GM21390 (cell line): Measurements from ENCODE around the gene CFAP43.
A peak's percentile ranks its signal among the peaks of the same experiment; 100 is the strongest.

Experiments used
- ATAC-seq: cut with Tn5 transposase; IDR thresholded peaks from one replicate; pipeline ENCODE4 v1.9.1; 2021; ENCODE audit not compliant: unreplicated experiment

Gene CFAP43

DNA sequence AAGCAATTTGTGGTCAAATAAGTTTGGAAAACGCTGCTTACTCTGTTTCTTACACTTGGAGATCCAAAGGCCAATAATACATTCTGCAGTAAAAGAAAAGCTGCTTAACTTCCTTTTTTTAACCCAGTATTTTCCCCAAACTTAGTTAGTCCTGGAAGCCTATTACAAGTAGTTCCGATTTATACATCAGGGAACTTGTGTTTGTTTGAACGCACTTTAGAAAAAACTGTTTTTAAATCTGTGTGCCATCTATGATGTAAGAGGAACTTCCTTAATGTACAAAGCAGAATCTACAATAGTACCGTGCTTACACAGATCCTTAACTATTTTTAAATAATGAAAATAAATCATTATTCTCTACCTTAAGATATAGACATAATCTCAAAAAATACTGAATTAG is 87.2 kb downstream of the CFAP43 start:
- ATAC-seq, result no peak

DNA sequence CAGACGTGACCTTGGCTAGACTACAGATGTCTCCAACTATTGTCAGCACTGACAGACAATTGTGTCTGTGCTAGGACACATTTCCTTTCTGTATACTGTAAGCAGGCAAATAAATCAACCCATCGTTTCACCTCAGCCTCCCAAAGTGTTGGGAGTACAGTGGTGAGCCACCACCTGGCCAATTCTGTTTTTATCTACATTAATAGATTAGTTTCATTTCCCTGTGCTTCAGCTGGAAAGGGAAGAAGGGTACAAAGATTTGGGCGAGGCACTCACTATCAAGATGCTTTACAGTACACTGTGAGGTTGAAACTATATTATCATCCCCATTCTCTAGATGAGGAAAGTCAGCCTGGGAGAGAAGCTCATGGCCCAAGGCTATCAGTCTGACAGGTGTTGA is 88.3 kb downstream of the CFAP43 start:
- no peak for ATAC-seq

DNA sequence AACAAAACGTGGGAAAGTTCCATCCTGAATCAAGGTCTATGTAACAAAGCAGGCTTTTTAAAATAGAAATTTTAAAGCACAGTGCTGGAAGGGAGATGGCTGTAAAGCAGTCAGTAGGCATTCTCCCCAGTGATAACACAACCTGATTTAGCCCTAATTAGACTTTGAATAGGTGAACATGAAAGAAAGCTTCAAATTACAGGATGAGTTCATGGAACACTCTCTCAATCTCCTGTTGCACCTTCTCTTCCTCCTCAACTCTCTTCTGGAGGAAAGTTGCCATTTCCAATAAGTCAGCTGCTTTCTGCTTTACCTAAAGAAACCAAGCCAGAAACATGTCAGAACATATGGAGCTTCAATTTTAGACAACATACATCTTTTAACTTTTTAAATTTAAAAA is 90.1 kb downstream of the CFAP43 start:
- no peak for ATAC-seq

DNA sequence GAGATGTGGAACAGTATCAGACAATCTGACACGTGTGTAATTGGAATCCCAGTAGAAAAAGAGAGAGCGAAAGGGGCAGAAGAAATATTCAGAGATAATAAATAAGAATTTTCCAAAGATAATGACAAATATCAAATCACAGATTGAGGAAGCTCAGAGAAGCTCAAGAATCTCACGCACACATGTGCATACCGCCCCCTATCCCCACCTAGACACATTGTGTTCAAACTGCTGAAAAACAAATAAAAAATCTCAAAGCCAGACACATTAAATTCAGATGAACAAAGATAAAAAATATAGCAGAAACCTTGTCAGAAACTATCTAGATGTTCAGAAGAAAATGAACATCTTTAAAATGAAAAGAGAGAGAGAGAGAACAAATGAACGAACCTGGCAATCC is 92.9 kb downstream of the CFAP43 start:
- no peak for ATAC-seq

DNA sequence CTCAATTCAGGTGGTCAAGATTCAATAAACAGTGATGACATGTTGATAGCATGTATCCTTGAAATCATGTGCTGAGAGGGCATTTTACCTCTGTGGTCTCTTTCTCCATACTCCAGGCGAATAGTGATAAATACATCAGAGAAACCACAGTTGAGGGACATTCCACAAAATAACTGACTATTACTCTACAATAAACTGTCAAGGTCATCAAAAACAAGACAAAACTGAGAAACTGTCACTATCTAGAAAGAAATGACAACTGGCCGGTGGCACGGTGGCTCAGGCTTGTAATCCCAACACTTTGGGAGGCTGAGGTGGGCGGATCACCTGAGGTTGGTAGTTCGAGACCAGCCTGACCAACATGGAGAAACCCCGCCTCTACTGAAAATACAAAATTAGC is 94.0 kb downstream of the CFAP43 start:
- no peak for ATAC-seq

DNA sequence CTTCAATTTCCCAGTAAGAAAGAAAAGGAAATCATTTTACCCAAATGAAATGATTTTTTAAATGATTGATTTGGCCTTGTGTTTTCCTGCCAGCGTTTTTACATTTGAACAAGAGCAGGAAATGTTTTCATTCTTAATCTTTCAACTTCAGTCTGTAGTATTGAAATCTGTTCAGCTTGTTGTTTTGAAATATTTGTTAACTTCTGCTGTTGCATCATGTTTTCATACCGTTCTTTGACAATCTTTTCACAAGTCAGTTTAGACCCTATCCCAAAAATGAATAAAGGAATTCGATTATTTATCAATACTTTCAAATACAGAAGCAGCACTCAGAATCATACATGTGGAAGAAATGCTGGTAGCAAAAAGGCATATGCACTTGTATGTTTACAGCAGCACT is 102.1 kb downstream of the CFAP43 start:
- ATAC-seq, result no peak

DNA sequence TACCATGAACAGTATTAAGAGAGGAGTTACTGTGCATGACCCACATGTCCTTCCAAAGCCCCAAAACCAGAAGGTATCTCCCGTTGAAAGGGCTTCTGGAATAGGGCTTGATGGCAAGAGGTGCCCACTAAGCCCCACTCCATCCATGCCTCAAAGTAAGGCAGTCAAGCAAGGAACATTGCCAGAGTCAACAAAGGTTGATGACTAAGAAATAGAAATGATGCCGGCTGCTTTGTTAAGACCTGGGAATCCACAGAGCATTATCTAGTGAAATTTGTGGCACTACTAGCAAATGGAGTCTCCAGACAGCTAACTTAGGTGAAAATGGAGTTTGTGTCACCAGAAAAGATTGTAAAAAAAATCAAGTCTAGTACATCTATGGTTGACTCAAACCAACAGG is 104.0 kb downstream of the CFAP43 start:
- no peak for ATAC-seq

DNA sequence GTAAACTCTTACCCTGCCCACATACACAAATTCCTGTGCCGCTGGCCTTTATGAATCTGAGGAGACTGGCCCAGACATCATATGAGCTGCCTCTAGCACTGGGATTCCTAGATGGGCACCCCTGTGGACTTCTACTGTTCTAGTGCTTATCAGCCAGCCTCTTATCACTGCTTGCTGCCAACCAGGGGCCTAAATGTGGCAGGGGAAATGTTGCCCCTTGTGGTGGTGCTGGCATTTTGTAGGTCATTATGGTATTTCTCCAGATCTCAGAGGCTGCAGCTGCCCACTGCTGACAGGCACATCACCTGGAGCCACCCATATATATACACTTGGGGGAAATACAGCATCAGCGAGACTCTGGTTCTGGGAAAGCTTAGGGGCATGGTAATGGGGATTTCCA is 104.8 kb downstream of the CFAP43 start:
- ATAC-seq, result no peak

DNA sequence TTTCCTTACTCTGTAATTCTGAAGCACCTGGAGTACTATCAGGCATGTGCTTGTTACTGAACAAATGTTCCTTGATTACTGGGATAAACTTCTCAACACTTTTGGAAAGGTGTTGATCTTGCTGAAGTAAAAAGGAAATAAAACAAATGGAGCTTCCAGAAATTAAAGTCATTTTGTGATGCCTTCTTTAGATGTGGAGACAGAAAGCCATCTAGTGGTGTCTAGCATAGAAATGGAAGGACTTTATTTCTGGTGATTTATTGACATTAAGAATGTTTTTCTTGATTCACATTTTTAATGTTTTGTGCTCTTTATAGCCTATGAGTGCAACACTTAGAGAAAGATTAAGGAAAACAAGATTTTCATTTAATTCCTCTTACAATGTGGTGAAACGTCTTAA is 108.8 kb downstream of the CFAP43 start:
- ATAC-seq, result no peak

DNA sequence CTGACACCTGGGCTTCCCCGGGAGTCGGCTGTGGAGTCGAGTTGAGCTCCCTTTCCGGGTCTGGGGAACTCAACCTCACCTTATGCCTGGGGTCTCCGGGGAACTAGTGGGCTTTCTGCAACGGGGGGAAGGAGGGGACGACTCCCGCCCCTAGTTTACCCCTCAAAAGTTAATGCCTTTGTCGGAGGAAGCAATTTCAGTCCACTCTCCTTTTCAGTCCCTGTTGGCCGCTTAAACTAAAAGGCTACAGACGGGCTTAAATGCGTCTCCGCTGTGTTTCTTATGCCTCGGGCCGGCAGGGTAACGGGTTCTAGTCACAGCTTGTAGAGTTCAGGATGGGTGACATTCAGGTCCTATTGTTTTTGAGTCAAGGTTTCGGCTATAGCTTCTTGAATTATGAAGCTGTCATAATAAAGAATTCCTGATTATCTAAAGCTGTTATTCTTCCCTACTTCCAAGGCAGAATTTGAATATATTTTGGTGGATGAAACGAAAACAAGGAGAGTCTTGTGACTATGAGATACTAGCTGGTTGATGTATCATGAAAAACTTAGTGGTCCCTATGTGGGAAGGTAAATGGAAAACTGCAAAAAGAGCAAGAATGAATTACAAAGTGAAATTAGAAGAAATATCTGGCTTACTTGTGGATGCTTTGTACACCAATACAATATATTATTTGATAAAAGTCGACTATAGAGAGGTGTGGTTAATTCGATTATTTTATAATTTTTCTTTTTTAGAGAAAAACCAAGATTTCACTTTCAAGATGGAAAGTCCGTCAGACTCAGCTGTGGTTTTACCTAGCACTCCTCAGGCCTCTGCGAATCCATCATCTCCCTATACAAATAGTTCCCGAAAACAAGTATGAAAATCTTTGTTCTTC is 109.7 kb downstream of the CFAP43 start:
- no peak for ATAC-seq

DNA sequence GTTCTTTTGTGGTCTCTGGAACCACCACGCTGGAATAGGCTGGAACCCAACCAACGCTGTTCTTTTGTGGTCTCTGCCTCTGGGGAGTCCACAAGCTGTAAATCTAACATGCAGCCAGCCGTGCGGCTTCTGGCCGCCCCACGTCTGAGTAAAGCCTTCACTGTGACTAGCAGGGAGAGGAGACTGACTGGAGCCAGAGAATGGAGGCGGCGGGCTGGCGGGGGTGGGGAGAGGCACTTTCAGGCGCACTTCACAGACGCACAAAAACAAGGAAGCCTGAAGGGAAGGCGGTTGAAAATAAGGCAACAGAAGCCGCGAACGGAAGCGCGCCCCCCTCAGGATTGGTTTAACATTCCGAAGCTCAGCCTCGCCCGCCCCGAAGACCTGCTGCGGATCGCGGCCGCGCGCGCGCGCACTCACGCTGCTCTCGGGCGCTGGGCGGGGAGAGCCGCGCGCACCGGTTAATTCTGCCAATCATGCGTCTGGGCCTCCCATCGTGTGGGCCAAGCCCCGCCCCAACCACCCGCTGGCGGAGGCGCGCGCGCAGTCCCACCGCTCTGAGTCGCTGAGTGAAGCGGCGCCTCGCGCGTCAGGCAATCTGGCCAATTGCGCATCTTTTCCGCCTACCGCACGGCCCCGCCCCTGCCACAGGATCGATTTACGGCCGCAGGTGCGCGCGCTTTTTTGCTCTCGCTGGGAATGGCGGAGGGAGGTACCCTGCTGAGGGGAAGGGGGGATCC is 110.5 kb downstream of the CFAP43 start, which contains the start of gene SFR1:
TSS of gene SFR1 (plus strand) at position 687 of the 740 bp plus-strand sequence. CDS start at position 700, 13 bp downstream.
- ATAC-seq, result peak; percentile 92

DNA sequence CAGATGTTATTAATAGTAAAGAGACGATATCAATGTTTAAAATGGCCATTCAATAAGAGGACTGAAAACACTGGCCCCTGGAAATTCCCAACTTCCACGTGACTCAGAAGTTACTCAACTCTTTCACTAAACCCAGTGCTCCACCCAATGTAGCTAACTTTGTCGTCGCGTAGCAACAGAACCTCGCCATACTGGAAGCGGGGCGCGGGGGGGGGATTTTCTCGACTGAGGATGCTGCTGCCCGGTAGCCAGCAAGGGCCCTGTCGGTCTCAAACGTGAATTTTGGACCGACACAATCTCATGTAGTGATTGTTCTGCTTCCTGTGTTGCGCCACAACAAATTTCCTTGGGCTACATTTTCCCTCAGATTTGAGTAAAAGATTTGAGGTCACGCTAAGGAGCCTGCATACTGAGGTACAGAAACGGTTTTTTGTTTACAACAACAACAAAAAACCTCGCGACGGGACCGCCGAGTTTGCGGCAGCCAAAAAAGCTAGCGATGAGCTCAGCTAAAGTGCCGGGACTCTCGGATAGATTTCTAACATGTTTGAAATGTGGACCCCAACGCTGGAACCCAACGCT is 111.2 kb downstream of the CFAP43 start:
- peak; percentile 25 for ATAC-seq

DNA sequence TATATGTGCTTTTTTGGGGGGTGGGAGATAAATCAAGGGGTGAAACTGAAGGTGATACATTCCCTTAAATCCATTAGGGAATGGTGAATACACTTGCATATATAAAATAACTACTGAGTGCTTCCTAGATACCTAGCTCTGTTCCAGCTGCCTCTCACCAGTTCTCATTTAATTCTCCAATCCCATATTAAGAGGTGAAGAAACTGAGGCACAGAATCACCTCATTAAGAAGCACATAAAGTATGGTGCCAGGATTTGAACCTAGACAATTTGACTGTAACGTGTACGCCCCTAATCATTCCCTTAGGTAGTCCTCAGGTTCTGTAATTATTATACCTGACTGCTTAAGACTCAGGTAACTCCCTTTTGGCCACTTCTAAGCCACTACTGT is 111.7 kb downstream of the CFAP43 start:
- no peak for ATAC-seq

DNA sequence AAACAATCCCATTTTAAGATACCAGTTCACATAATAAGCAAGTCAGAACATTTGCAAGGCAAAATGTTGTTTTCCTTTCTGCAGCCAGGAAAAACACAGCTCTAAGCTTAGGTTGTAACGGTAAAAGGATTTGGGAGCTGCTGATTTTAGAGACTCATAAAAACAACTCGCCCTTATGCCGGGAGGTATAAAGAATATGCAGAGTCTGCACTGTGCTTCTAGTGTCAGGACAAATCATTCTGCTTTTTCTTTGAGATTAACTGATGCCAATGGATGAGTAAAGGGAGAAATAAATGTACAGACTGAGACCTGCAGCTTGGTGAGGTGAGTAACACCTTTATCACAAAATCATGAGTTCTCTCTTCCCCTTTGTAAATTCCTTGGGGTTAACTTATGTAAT is 112.2 kb downstream of the CFAP43 start:
- ATAC-seq, result no peak

DNA sequence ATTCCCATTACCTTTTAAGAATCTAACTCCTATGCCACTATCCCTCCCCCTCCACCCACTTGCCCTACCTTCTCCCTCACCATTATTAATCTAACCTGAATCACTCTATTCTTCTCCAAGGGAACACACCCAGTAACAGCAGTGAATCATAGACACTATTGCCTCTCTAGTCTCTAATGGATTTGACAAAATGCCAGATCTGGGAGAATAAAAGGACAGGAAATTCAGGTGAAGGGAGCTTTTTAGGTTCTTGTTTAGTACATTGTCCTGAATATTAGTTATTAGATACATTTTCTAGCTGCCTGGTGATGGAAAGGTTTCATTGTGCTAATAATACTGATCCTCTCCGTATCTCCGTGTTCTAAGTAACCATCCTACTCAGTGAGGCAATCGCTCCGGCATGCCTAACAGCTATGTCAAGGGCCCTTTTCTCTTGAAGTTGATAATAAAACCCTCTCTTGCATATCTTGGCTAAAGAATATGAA is 114.3 kb downstream of the CFAP43 start:
- no peak for ATAC-seq

DNA sequence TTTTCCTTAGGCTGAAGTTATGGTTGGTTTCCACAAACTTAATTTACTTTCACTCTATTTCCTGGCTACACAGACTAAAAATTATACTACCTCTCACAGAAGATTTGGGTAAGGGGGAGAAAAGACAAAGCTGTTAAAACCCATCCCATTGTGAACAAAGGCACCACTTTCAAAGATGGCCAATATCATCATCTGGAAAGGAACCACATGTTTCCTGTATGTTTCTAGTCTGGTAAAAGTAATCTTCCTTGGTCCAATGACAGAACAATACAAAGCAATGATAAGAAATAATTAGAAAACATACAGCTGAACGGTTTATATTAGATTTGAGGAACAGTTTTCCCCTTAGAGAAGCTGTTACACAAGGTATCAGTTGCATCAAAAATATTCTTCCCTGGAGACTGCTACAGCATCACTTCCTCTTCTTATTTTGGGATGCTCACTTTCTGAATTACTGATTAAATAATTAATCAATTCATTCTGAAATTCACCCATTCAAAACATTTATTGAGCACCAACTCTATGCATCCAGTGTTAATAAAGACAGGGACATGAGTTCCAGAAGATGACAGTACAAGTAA is 118.7 kb downstream of the CFAP43 start:
- ATAC-seq, result no peak

DNA sequence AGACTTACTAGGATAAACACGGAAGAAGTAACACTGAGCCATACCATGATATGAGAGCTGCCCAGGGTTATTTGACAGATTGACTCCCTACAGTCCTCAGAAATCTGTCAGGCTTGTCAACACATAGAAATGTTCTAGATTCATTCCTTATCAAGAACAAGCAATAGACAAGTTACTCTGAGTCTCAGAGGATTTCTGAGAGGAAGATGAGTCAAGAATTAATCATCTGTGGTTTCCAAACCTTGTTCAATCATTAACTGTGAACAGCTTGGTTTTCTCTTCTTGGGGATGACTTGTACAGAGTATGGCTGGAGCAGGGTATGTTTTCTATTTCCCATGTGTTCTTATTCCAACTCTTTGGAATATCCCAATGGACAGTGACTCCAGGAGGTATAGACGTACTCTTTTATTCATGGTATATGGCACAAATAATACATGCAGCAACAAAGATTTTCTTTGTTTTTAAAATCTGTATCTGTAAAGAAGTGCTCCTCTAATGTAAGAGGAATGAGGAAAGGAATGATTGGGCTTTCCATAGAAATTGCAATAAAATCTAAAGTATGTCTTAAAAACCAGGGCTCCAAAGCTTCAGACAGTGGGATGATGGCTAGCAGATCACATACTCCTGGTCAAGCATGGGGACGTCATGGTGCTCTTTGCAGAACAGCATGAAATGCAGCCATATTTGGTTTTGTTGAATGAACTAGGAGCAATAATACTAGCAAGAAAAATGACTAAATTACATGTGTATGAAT is 122.1 kb downstream of the CFAP43 start:
- ATAC-seq, result peak; percentile 90

DNA sequence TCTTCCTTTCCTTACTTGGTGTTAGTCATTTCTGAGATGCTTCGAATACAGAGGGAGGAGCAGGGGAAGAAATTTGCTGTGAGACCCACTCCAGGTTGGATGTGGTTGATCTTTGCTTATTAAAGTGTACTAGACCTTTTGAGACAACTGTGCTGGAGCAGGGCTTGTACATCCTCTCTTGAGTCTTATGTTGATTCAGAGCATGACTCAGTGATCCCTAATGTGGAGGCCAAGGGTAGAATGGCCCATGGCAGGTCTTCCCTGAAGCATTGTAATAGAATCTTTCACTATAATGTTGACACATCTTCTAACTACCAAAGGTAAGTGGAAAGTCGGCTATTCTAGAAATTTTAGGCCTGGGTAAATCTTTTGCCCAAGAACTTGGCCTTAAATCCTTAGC is 127.2 kb downstream of the CFAP43 start:
- ATAC-seq, result no peak

DNA sequence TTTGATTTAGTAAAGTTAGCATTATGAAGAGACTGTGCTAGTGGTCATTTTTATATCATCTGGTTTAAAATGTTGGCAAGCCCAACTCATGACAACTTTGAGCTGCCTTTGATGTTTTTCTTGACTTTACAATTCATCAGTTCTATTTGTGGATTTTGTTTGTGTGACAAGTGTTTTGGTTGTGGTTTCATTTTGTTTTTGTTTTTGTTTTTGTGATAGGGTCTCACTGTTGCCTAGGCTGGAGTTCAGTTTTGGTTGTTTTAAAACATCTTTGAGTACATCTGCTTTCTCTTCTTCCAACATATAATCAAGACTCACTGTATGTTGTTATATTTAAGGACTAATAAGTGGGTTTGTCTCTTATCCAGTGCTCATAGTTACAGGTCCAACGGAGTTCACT is 127.7 kb downstream of the CFAP43 start:
- no peak for ATAC-seq

DNA sequence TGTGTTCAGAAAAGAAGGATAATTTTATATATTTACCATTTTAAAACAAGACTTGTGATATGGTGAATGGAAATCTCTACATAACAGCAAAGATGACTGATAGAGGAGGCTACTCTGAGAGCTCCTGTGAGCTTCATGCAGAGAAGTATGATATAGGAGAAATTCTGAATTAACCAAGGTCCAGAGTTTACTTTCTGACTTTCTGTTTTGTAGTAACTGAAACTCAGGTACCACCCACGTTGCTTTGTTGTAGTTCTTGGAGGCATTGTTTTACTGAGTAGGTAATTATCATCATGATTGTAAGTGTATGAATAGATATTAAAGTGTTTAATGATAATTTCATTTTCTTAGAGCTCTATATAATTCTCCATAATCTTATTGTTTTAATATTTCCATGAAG is 128.2 kb downstream of the CFAP43 start:
- no peak for ATAC-seq

DNA sequence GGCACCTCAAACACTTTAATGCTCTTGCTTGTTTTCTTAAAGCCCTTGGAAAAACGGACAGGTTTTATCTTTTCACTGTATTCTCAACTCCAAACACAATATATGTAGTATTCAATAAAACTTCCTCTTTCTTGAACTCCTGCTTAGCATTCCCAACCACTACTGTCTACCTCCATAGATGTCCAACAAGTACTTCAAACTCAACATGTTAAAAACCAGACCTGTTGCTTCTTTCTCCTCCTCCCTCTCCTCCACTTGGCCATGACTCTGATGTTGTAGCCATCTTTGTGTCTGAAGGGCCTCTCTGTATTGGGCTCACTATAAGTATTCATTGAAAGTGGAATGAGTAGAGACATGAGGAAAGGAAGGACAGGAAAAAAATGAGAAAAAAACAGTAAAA is 130.3 kb downstream of the CFAP43 start:
- ATAC-seq, result no peak
